A549 (cell line): ENCODE results near the gene APCDD1.

ENCODE experiments used
- BHLHE40 ChIP-seq: IDR thresholded peaks from 2 replicates; pipeline ENCODE4 v1.6.1; 2012; ENCODE audit warnings: low read depth, low read length, inconsistent platforms
- CHD2 ChIP-seq: fragments of 150-350 bp; IDR thresholded peaks from 2 replicates; pipeline ENCODE4 v1.6.1; 2014; ENCODE audit warnings: low read length; ENCODE audit not compliant: partially characterized antibody
- EP300 ChIP-seq, 2 experiments: fragments of >200 bp; sonication (Bioruptor Twin); formaldehyde crosslinking; IDR thresholded peaks; 2 replicates in 1 of 2; 3 replicates in 1 of 2; pipeline ENCODE4 v1.6.1; 2016 to 2017
- POLR2A ChIP-seq: IDR thresholded peaks from 2 replicates; pipeline ENCODE4 v1.6.1; 2012; ENCODE audit warnings: mild to moderate bottlenecking, low read length
- POLR2AphosphoS2 ChIP-seq: conservative IDR thresholded peaks from 2 replicates; pipeline ENCODE4 v1.6.1; 2012; ENCODE audit warnings: low read length, improper control_type of control experiment, inconsistent platforms
- SMC3 ChIP-seq: fragments of >200 bp; sonication (Bioruptor Twin); formaldehyde crosslinking; IDR thresholded peaks from 3 replicates; pipeline ENCODE4 v1.6.1; 2018; ENCODE audit warnings: inconsistent platforms
- TF ChIP-seq, protein P1 (sequence below): fragments of 150-350 bp; IDR thresholded peaks from 2 replicates; pipeline ENCODE4 v1.6.1; 2014; ENCODE audit warnings: low read depth, mild to moderate bottlenecking, low read length
- TF ChIP-seq, protein P2 (sequence below): fragments of >200 bp; sonication (Bioruptor Twin); formaldehyde crosslinking; IDR thresholded peaks from 3 replicates; pipeline ENCODE4 v1.5.1; 2016
- TF ChIP-seq, protein P3 (sequence below): fragments of 200-600 bp; sonication (generic); IDR thresholded peaks from 2 replicates; pipeline ENCODE4 v1.6.1; 2016; ENCODE audit warnings: antibody characterized with exemption, mild to moderate bottlenecking, moderate library complexity

DNA sequence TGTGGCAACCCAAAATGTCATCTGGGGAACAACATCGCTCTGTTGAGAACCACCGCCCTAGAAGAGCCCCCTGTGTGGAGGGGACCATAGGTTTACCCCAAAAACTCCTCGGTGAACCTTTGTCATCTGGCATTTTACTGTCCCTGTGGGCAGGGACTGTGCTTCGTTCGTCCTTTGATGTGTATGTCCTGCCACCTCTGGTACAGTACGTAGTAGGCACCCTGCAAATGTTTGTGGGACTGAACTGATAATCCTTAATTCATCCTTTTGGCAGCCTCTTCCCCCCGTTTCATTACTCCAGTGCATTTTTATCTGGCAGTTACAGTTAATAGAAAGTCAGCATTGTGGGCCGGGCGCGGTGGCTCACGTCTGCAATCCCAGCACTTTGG is 72.1 kb downstream of the APCDD1 start:
- TF ChIP-seq CHD2 (no peak), POLR2A (no peak), SMC3 (no peak), EP300 (IDR thresholded peaks at IDR 0.05) (no peak), POLR2AphosphoS2 (no peak), BHLHE40 (no peak)
- TF ChIP-seq, protein P1, sequence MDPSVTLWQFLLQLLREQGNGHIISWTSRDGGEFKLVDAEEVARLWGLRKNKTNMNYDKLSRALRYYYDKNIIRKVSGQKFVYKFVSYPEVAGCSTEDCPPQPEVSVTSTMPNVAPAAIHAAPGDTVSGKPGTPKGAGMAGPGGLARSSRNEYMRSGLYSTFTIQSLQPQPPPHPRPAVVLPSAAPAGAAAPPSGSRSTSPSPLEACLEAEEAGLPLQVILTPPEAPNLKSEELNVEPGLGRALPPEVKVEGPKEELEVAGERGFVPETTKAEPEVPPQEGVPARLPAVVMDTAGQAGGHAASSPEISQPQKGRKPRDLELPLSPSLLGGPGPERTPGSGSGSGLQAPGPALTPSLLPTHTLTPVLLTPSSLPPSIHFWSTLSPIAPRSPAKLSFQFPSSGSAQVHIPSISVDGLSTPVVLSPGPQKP: no peak
- TF ChIP-seq, protein P2, sequence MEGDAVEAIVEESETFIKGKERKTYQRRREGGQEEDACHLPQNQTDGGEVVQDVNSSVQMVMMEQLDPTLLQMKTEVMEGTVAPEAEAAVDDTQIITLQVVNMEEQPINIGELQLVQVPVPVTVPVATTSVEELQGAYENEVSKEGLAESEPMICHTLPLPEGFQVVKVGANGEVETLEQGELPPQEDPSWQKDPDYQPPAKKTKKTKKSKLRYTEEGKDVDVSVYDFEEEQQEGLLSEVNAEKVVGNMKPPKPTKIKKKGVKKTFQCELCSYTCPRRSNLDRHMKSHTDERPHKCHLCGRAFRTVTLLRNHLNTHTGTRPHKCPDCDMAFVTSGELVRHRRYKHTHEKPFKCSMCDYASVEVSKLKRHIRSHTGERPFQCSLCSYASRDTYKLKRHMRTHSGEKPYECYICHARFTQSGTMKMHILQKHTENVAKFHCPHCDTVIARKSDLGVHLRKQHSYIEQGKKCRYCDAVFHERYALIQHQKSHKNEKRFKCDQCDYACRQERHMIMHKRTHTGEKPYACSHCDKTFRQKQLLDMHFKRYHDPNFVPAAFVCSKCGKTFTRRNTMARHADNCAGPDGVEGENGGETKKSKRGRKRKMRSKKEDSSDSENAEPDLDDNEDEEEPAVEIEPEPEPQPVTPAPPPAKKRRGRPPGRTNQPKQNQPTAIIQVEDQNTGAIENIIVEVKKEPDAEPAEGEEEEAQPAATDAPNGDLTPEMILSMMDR: no peak
- TF ChIP-seq, protein P3, sequence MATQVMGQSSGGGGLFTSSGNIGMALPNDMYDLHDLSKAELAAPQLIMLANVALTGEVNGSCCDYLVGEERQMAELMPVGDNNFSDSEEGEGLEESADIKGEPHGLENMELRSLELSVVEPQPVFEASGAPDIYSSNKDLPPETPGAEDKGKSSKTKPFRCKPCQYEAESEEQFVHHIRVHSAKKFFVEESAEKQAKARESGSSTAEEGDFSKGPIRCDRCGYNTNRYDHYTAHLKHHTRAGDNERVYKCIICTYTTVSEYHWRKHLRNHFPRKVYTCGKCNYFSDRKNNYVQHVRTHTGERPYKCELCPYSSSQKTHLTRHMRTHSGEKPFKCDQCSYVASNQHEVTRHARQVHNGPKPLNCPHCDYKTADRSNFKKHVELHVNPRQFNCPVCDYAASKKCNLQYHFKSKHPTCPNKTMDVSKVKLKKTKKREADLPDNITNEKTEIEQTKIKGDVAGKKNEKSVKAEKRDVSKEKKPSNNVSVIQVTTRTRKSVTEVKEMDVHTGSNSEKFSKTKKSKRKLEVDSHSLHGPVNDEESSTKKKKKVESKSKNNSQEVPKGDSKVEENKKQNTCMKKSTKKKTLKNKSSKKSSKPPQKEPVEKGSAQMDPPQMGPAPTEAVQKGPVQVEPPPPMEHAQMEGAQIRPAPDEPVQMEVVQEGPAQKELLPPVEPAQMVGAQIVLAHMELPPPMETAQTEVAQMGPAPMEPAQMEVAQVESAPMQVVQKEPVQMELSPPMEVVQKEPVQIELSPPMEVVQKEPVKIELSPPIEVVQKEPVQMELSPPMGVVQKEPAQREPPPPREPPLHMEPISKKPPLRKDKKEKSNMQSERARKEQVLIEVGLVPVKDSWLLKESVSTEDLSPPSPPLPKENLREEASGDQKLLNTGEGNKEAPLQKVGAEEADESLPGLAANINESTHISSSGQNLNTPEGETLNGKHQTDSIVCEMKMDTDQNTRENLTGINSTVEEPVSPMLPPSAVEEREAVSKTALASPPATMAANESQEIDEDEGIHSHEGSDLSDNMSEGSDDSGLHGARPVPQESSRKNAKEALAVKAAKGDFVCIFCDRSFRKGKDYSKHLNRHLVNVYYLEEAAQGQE: no peak
